Breast epithelium (tissue), 4 donors: Measurements from ENCODE around the gene AKTIP. TPM values are rescaled to one million over a fixed set of nuclear protein-coding genes. Genes with fewer than 3 reads are reported as not detected.
"Not testable (repeated sequence)": the region's sequence is repeated elsewhere in the genome, so short reads cannot be mapped to it uniquely, and the experiment has no call there.

ENCODE experiments used
- DNase-seq, 2 donors: peaks; one replicate each; pipeline ENCODE4 v3.0.0-alpha.2; 2019; ENCODE audit warnings: low spot score in 2 of 2
- H3K27ac ChIP-seq, 2 donors: fragments of 200-600 bp; sonication (generic) in 1 of 2; one replicate each; pipeline ENCODE4 v1.5.1; 2016 to 2019; ENCODE audit warnings: mild to moderate bottlenecking in 1 of 2
- H3K27me3 ChIP-seq, 2 donors: fragments of 200-600 bp; sonication (generic) in 1 of 2; one replicate each; pipeline versions ENCODE4 v1.5.1 to v1.6.0; 2017 to 2019; ENCODE audit warnings: control low read depth in 1 of 2, mild to moderate bottlenecking in 1 of 2
- H3K36me3 ChIP-seq: fragments of 200-600 bp; one replicate; pipeline ENCODE4 v1.5.1; 2019
- H3K4me1 ChIP-seq, 2 donors: fragments of 200-600 bp; sonication (generic); one replicate each; pipeline ENCODE4 v1.5.1; 2016 to 2019; ENCODE audit warnings: control low read depth in 1 of 2
- H3K4me3 ChIP-seq, 3 donors: fragments of 200-600 bp; sonication (generic); 1 replicate in 2 of 3; 2 replicates in 1 of 3; pipeline ENCODE4 v1.5.1; 2016 to 2019; ENCODE audit warnings: mild to moderate bottlenecking in 3 of 3, moderate library complexity in 2 of 3
- H3K9me3 ChIP-seq, 2 donors: fragments of 200-600 bp; sonication (generic) in 1 of 2; one replicate each; pipeline ENCODE4 v1.5.1; 2016 to 2019; ENCODE audit warnings: control low read depth in 1 of 2
- POLR2A ChIP-seq: fragments of 450-650 bp; IDR thresholded peaks from one replicate; pipeline ENCODE4 v1.6.1; 2016; ENCODE audit warnings: antibody characterized with exemption, mild to moderate bottlenecking, moderate library complexity
- POLR2AphosphoS5 ChIP-seq, 3 donors: sonication (generic); formaldehyde crosslinking; IDR thresholded peaks; one replicate each; pipeline ENCODE4 v1.6.1; 2017; ENCODE audit warnings: antibody characterized with exemption in 3 of 3
- intact Hi-C: fragments of 100-400 bp; cut with DNase I; formaldehyde crosslinking; loops from one replicate; pipeline ENCODE4 v1.15.1; 2023; ENCODE audit warnings: low total_unique reads
- total RNA-seq, 3 donors: library from RNA; depleted of rRNA; stranded (reverse); fragments of >200 nt; gene quantifications; one replicate each; pipeline ENCODE4 v1.1.0, GENCODE V29; 2016
- TF ChIP-seq, protein P1 (sequence below), 3 donors: fragments of 450-650 bp; IDR thresholded peaks; one replicate each; pipeline ENCODE4 v1.5.1; 2016 to 2017; ENCODE audit warnings: antibody characterized with exemption in 3 of 3, mild to moderate bottlenecking in 3 of 3, moderate library complexity in 3 of 3

Gene AKTIP
- total RNA-seq, 3 donors from 2014 or later = 39.3 to 56.3 (median 45.3) TPM

GRCh38 chr16:53542283-53542682 is 39.3 kb upstream of the AKTIP start:
- no peak overlapping the region for H3K27ac ChIP-seq
- H3K4me1 ChIP-seq = no peaks in the 10 kb centered on the region
- intact Hi-C loops = loop anchor here (10.0 kb wide), 1 partner anchor 383 kb away; no protein-coding TSS in a partner anchor
- no peaks in the 10 kb centered on the region for H3K27me3 ChIP-seq
- TF ChIP-seq POLR2AphosphoS5 (IDR thresholded peaks at IDR 0.05) = no peak
- TF ChIP-seq, protein P1, sequence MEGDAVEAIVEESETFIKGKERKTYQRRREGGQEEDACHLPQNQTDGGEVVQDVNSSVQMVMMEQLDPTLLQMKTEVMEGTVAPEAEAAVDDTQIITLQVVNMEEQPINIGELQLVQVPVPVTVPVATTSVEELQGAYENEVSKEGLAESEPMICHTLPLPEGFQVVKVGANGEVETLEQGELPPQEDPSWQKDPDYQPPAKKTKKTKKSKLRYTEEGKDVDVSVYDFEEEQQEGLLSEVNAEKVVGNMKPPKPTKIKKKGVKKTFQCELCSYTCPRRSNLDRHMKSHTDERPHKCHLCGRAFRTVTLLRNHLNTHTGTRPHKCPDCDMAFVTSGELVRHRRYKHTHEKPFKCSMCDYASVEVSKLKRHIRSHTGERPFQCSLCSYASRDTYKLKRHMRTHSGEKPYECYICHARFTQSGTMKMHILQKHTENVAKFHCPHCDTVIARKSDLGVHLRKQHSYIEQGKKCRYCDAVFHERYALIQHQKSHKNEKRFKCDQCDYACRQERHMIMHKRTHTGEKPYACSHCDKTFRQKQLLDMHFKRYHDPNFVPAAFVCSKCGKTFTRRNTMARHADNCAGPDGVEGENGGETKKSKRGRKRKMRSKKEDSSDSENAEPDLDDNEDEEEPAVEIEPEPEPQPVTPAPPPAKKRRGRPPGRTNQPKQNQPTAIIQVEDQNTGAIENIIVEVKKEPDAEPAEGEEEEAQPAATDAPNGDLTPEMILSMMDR (IDR thresholded peaks at IDR 0.05) = no peak
- TF ChIP-seq POLR2A = no peak
- no peaks in the 10 kb centered on the region for H3K36me3 ChIP-seq
- H3K9me3 ChIP-seq = no peaks in the 10 kb centered on the region
- no peak for DNase-seq
- no peak overlapping the region for H3K4me3 ChIP-seq

DNA sequence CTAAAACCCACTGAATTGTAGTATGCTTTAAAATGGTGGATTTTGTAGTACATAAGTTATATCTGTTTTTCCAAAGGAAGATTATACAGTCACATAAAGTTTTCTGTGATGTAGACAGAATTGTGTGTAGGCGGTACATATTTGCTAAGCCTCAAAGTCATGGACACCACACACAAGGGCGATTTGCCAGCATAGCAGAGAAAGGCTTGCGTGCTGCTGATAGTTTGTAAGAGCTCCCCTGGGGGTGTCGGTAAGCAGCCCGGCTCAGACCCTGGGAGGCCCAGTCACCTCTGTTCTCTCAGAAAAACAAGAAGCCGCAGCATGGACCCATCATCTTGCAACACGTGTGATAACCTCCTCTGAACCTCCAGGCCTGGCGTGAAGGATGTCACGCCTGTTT is 38.3 kb upstream of the AKTIP start:
- H3K9me3 ChIP-seq = no peaks in the 10 kb centered on the region
- no peak overlapping the region for H3K4me3 ChIP-seq
- TF ChIP-seq POLR2AphosphoS5 (IDR thresholded peaks at IDR 0.05) (no peak), POLR2A (no peak)
- TF ChIP-seq, protein P1 (IDR thresholded peaks at IDR 0.05) = no peak
- no peaks in the 10 kb centered on the region for H3K36me3 ChIP-seq
- no peaks in the 10 kb centered on the region for H3K27me3 ChIP-seq
- DNase-seq = no peak
- no peak overlapping the region for H3K27ac ChIP-seq
- H3K4me1 ChIP-seq = no peaks in the 10 kb centered on the region
- intact Hi-C loops = loop anchor here (10.0 kb wide), 1 partner anchor 383 kb away; no protein-coding TSS in a partner anchor

DNA sequence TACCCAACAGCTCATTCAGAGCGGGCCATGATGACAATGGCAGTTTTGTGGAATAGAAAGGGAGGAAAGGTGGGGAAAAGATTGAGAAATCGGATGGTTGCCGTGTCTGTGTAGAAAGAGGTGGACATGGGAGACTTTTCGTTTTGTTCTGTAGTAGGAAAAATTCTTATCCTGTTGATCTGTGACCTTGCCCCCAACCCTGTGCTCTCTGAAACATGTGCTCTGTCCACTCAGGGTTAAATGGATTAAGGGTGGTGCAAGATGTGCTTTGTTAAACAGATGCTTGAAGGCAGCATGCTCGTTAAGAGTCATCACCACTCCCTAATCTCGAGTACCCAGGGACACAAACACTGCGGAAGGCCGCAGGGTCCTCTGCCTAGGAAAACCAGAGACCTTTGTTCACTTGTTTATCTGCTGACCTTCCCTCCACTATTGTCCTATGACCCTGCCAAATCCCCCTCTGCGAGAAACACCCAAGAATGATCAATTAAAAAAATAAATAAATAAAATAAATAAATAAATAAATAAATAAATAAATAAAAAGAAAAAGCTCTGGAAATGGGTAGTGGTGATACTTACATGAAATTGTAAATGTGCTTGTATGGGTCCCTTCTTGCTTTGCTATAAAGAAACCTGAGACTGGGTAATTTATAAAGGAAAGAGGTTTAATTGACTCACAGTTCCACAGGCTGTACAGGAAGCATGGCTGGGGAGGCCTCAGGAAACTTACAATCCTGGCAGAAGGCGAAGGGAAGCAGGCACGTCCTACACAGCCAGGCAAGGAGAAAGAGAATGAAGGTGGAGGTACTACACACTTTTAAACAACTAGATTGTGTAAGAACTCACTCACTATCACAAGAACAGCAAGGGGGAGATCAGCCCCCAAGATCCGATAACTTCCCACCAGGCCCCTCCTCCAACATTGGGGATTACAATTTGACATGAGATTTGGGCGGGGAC is 37.0 kb upstream of the AKTIP start:
- not testable (repeated sequence) for H3K4me1 ChIP-seq, H3K4me3 ChIP-seq, H3K36me3 ChIP-seq, H3K9me3 ChIP-seq, DNase-seq, H3K27me3 ChIP-seq, H3K27ac ChIP-seq
- intact Hi-C loops = loop anchor here (10.0 kb wide), 1 partner anchor 385 kb away; no protein-coding TSS in a partner anchor

- intact Hi-C loops, DNase-seq, H3K27ac ChIP-seq, H3K9me3 ChIP-seq, H3K4me3 ChIP-seq, H3K27me3 ChIP-seq, H3K36me3 ChIP-seq, H3K4me1 ChIP-seq: not testable (repeated sequence)
These were observed 36.3 kb upstream of the AKTIP start for GRCh38 chr16:53539346-53539745.

GRCh38 chr16:53537626-53538025 is 34.6 kb upstream of the AKTIP start:
- Histone ChIP-seq H3K36me3 (no peaks in the 10 kb centered on the region), H3K4me3 (no peak overlapping the region), H3K9me3 (no peaks in the 10 kb centered on the region), H3K27ac (no peak overlapping the region), H3K27me3 (no peaks in the 10 kb centered on the region), H3K4me1 (no peaks in the 10 kb centered on the region)
- DNase-seq = no peak
- intact Hi-C loops = no loop called here
- TF ChIP-seq, protein P1 (IDR thresholded peaks at IDR 0.05) = no peak
- no peak for TF ChIP-seq POLR2AphosphoS5 (IDR thresholded peaks at IDR 0.05)
- TF ChIP-seq POLR2A = no peak

DNA sequence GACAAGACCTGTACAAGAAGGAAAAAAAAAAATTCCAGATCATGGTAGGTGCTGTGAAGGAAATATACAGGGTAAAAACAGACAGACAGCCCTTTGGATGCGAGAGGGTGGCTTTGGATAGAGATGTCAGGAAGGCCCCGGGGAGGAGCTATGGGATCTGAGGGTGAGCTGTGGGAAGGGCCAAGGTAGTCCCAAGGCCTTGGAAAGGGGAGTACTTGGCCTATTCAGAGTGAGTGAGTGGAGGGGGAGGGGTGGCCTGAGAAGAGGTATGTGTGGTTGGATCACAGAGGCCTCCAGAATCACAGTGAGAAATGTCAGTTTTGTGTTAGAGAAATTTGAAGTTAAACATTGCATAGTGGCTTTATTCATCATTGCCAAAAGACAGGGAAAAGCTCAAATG is 31.2 kb upstream of the AKTIP start:
- Histone ChIP-seq H3K9me3 (peaks cover 0 to 3% of the 10 kb centered on the region in 2 donors), H3K27me3 (no peaks in the 10 kb centered on the region), H3K36me3 (no peaks in the 10 kb centered on the region), H3K4me1 (no peaks in the 10 kb centered on the region), H3K27ac (no peak overlapping the region), H3K4me3 (no peak overlapping the region)
- TF ChIP-seq POLR2AphosphoS5 (IDR thresholded peaks at IDR 0.05) = no peak
- TF ChIP-seq POLR2A = no peak
- TF ChIP-seq, protein P1 (IDR thresholded peaks at IDR 0.05) = no peak
- intact Hi-C loops = no loop called here
- no peak for DNase-seq
